ENCODE measurements around the gene GRK6.

GRCh38 chr5:177389241-177390169 is 37.0 kb upstream of the GRK6 start:
- TF ChIP-seq CTCF (IDR thresholded peaks at IDR 0.05) (no peak), POLR2AphosphoS5 (IDR thresholded peaks at IDR 0.05) (no peak), EP300 (IDR thresholded peaks at IDR 0.05) (no peak), POLR2A (IDR thresholded peaks at IDR 0.05) (no peak)
